ENCODE data around the gene LIPI.

- TF ChIP-seq EZH2 (IDR thresholded peaks at IDR 0.05) (no peak), POLR2AphosphoS5 (IDR thresholded peaks at IDR 0.05; ENCODE audit: borderline replicate concordance, low read depth, low read length) (0 out of 2 replicates have a peak, but pooled peaks have one; percentile 15)
These were observed 33.1 kb upstream of the LIPI start for GRCh38 chr21:14243874-14244273.
